IMR-90 (cell line): ENCODE measurements around the gene YBEY. TPM values are rescaled to one million over a fixed set of nuclear protein-coding genes. Genes with fewer than 3 reads are reported as not detected.
A peak's percentile ranks its signal among the peaks of the same experiment; 100 is the strongest.

ENCODE experiments used
- ATAC-seq: fragments of 200-7000 bp; cut with Tn5 transposase; 2 replicates; pipeline ENCODE4 v1.9.1; 2020; ENCODE audit warnings: low read depth, mild to moderate bottlenecking, moderate library complexity
- BruUV-seq: library from RNA; stranded (reverse); fragments of 400-500 nt; replicated peaks from 2 replicates; lab custom pipeline; 2021; lab: Mats Ljungman, UMichigan
- CTCF ChIA-PET: fragments of 300-600 bp; formaldehyde crosslinking; extraction: SDS; loops from one replicate; lab custom pipeline; 2021; ENCODE audit warnings: antibody characterized with exemption; lab: Yijun Ruan, JAX
- POLR2A ChIA-PET: fragments of 300-600 bp; sonication (Branson Sonifier 250); formaldehyde crosslinking; loops from one replicate; lab custom pipeline; 2022; ENCODE audit warnings: antibody characterized with exemption; ENCODE audit not compliant: unreplicated experiment; lab: Charles Lee
- DNase-seq: peaks from one replicate; pipeline ENCODE4 v3.0.0; 2013
- H2AFZ ChIP-seq: replicated peaks from 2 replicates; pipeline ENCODE3; 2013; ENCODE audit warnings: low read length, mild to moderate bottlenecking; ENCODE audit not compliant: poor library complexity
- H2AK5ac ChIP-seq: 2 replicates; pipeline ENCODE4 v1.6.1; 2013; ENCODE audit warnings: low read depth, low read length, inconsistent platforms
- H2AK9ac ChIP-seq: replicated peaks from 2 replicates; pipeline ENCODE3; 2013; ENCODE audit warnings: mild to moderate bottlenecking, low read depth, low read length, moderate library complexity; ENCODE audit not compliant: poor library complexity
- H2BK120ac ChIP-seq: 2 replicates; pipeline ENCODE4 v1.6.1; 2013; ENCODE audit warnings: low read depth, low read length, inconsistent platforms
- H2BK15ac ChIP-seq: 3 replicates; pipeline ENCODE4 v1.6.1; 2013; ENCODE audit warnings: low read depth, low read length, inconsistent platforms
- H2BK20ac ChIP-seq: 2 replicates; pipeline ENCODE4 v1.6.1; 2013; ENCODE audit warnings: low read depth, mild to moderate bottlenecking, inconsistent platforms, low read length, moderate library complexity
- H2BK5ac ChIP-seq: 2 replicates; pipeline ENCODE4 v1.6.1; 2013; ENCODE audit warnings: mild to moderate bottlenecking, low read depth, low read length, inconsistent platforms; ENCODE audit not compliant: poor library complexity, severe bottlenecking
- H3K14ac ChIP-seq: replicated peaks from 2 replicates; pipeline ENCODE4 v1.6.1; 2013; ENCODE audit warnings: low read depth, low read length, inconsistent platforms
- H3K18ac ChIP-seq: 2 replicates; pipeline ENCODE4 v1.6.1; 2013; ENCODE audit warnings: low read depth, low read length, control low read depth
- H3K23ac ChIP-seq: 2 replicates; pipeline ENCODE4 v1.6.1; 2013; ENCODE audit warnings: low read depth, low read length, inconsistent platforms
- H3K27ac ChIP-seq: 2 replicates; pipeline ENCODE4 v1.5.1; 2013; ENCODE audit warnings: mild to moderate bottlenecking, control low read depth, low read length; ENCODE audit not compliant: insufficient read depth
- H3K27me3 ChIP-seq: 2 replicates; pipeline ENCODE4 v1.6.1; 2013; ENCODE audit warnings: low read length; ENCODE audit not compliant: control insufficient read depth, insufficient read depth
- H3K36me3 ChIP-seq: 2 replicates; pipeline ENCODE4 v1.6.1; 2013; ENCODE audit warnings: low read length, mixed read lengths; ENCODE audit not compliant: control insufficient read depth, insufficient read depth
- H3K4ac ChIP-seq: 2 replicates; pipeline ENCODE4 v1.6.1; 2013; ENCODE audit warnings: low read depth, low read length, inconsistent platforms
- H3K4me1 ChIP-seq: 2 replicates; pipeline ENCODE4 v1.6.1; 2013; ENCODE audit warnings: low read length, mixed read lengths; ENCODE audit not compliant: control insufficient read depth, insufficient read depth
- H3K4me2 ChIP-seq: 2 replicates; pipeline ENCODE4 v1.6.1; 2013; ENCODE audit warnings: low read depth, mild to moderate bottlenecking, control low read depth, low read length, moderate library complexity
- H3K4me3 ChIP-seq: 2 replicates; pipeline ENCODE4 v1.5.1; 2013; ENCODE audit warnings: low read depth, mild to moderate bottlenecking, control low read depth, low read length, moderate library complexity; ENCODE audit not compliant: insufficient read depth
- H3K56ac ChIP-seq: 2 replicates; pipeline ENCODE4 v1.6.1; 2013; ENCODE audit warnings: low read length, inconsistent platforms; ENCODE audit not compliant: insufficient read depth; ENCODE audit errors: extremely low read depth
- H3K79me1 ChIP-seq, 2 experiments: 2 replicates each; pipeline ENCODE4 v1.6.1; 2013; ENCODE audit warnings: low read length in 2 of 2, inconsistent platforms in 1 of 2, low read depth in 1 of 2
- H3K9ac ChIP-seq: 2 replicates; pipeline ENCODE4 v1.6.1; 2013; ENCODE audit warnings: low read depth, low read length, control low read depth
- H3K9me1 ChIP-seq: 2 replicates; pipeline ENCODE4 v1.6.1; 2013; ENCODE audit warnings: low read length, inconsistent platforms; ENCODE audit not compliant: insufficient read depth
- H3K9me3 ChIP-seq: 2 replicates; pipeline ENCODE4 v1.6.1; 2013; ENCODE audit warnings: low read length; ENCODE audit not compliant: control insufficient read depth, insufficient read depth
- H4K20me1 ChIP-seq: 2 replicates; pipeline ENCODE4 v1.6.1; 2013; ENCODE audit warnings: low read length, inconsistent platforms; ENCODE audit not compliant: insufficient read depth
- H4K5ac ChIP-seq: 2 replicates; pipeline ENCODE4 v1.6.1; 2013; ENCODE audit warnings: mild to moderate bottlenecking, low read depth, low read length, control low read depth
- H4K8ac ChIP-seq, 2 experiments: 2 replicates each; pipeline ENCODE4 v1.6.1; 2013; ENCODE audit warnings: low read depth in 2 of 2, low read length in 2 of 2, control low read depth in 1 of 2, inconsistent platforms in 1 of 2
- H4K91ac ChIP-seq: 2 replicates; pipeline ENCODE4 v1.6.1; 2013; ENCODE audit warnings: low read depth, low read length, inconsistent platforms; ENCODE audit not compliant: insufficient read depth
- BHLHE40 ChIP-seq: fragments of 150-350 bp; IDR thresholded peaks from 2 replicates; pipeline ENCODE4 v1.6.1; 2016; ENCODE audit warnings: mild to moderate bottlenecking, low read depth, low read length
- CEBPB ChIP-seq: IDR thresholded peaks from 2 replicates; pipeline ENCODE4 v1.6.1; 2012; ENCODE audit warnings: low read depth, low read length, improper control_type of control experiment
- CHD1 ChIP-seq: IDR thresholded peaks from 2 replicates; pipeline ENCODE4 v1.6.1; 2012; ENCODE audit warnings: low read depth, low read length, improper control_type of control experiment
- CTCF ChIP-seq: conservative IDR thresholded peaks from 2 replicates; pipeline ENCODE4 v1.5.1; 2012; ENCODE audit warnings: mild to moderate bottlenecking, low read depth, low read length, improper control_type of control experiment
- ELK1 ChIP-seq: fragments of 150-350 bp; IDR thresholded peaks from 2 replicates; pipeline ENCODE4 v1.6.1; 2016; ENCODE audit warnings: low read depth, mild to moderate bottlenecking, low read length, moderate library complexity, borderline replicate concordance
- FOS ChIP-seq: fragments of 150-350 bp; IDR thresholded peaks from 2 replicates; pipeline ENCODE4 v1.6.1; 2016; ENCODE audit warnings: low read depth, low read length
- MAFK ChIP-seq: IDR thresholded peaks from 2 replicates; pipeline ENCODE4 v1.6.1; 2012; ENCODE audit warnings: low read depth, low read length, improper control_type of control experiment
- MAZ ChIP-seq: IDR thresholded peaks from 2 replicates; pipeline ENCODE4 v1.6.1; 2012; ENCODE audit warnings: low read depth, mild to moderate bottlenecking, low read length, improper control_type of control experiment, moderate library complexity, borderline replicate concordance
- MXI1 ChIP-seq: IDR thresholded peaks from 2 replicates; pipeline ENCODE4 v1.6.1; 2012; ENCODE audit warnings: low read depth, mild to moderate bottlenecking, low read length, moderate library complexity, borderline replicate concordance
- NFE2L2 ChIP-seq: fragments of 150-350 bp; IDR thresholded peaks from 2 replicates; pipeline ENCODE4 v1.6.1; 2016; ENCODE audit warnings: low read depth, mild to moderate bottlenecking, low read length
- POLR2A ChIP-seq: IDR thresholded peaks from 2 replicates; pipeline ENCODE4 v1.6.1; 2012; ENCODE audit warnings: mild to moderate bottlenecking, low read depth, low read length
- RAD21 ChIP-seq: IDR thresholded peaks from 2 replicates; pipeline ENCODE4 v1.6.1; 2012; ENCODE audit warnings: low read length, improper control_type of control experiment
- RCOR1 ChIP-seq: IDR thresholded peaks from 2 replicates; pipeline ENCODE4 v1.6.1; 2012; ENCODE audit warnings: mild to moderate bottlenecking, low read length, improper control_type of control experiment; ENCODE audit not compliant: insufficient replicate concordance
- RFX5 ChIP-seq: IDR thresholded peaks from 2 replicates; pipeline ENCODE4 v1.8.0; 2012; ENCODE audit warnings: low read depth, mild to moderate bottlenecking, low read length, moderate library complexity
- SMC3 ChIP-seq: fragments of 150-350 bp; IDR thresholded peaks from 2 replicates; pipeline ENCODE4 v1.6.1; 2016; ENCODE audit warnings: low read depth, mild to moderate bottlenecking, antibody characterized with exemption, low read length, moderate library complexity
- USF2 ChIP-seq: fragments of 150-350 bp; IDR thresholded peaks from 2 replicates; pipeline ENCODE4 v1.6.1; 2017; ENCODE audit warnings: mild to moderate bottlenecking, antibody characterized with exemption, low read length, low read depth
- whole genome bisulfite sequencing, 2 experiments: methylation state at CpG; one replicate each; pipeline versions ENCODE4 v1.1.5 to v1.1.7; 2013; ENCODE audit warnings: missing lambda C conversion rate in 2 of 2; ENCODE audit not compliant: insufficient read length in 1 of 2; ENCODE audit errors: extremely low coverage in 2 of 2; 5-methylcytosine and 5-hydroxymethylcytosine counted together
- dilution Hi-C: fragments of 300-500 bp; cut with HindIII; formaldehyde crosslinking; loops from one replicate; pipeline ENCODE4 v1.14.3; 2018; ENCODE audit warnings: low sequenced_read_pairs; ENCODE audit not compliant: unreplicated experiment
- in situ Hi-C: fragments of 300-500 bp; cut with MboI; formaldehyde crosslinking; loops from 3 replicates; pipeline ENCODE4 v1.14.3; 2019; ENCODE audit warnings: low sequenced_read_pairs, inconsistent platforms, mixed read lengths
- intact Hi-C: fragments of 100-400 bp; cut with micrococcal nuclease; formaldehyde crosslinking; loops from 2 replicates; pipeline ENCODE4 v1.10.0; 2022
- polyA plus RNA-seq, 3 experiments: library from polyadenylated mRNA; depleted of rRNA; stranded (reverse); fragments of >200 nt; gene quantifications; 2 replicates each; pipeline ENCODE4 v1.2.3, GENCODE V29; 2012; ENCODE audit warnings: low replicate concordance in 1 of 3
- total RNA-seq: library from RNA; depleted of rRNA; stranded (reverse); fragments of >200 nt; gene quantifications from 2 replicates; pipeline ENCODE4 v1.2.3, GENCODE V29; 2012

YBEY gene
- total and polyA plus RNA-seq, 2 of the 4 experiments (the other 2 are of a cell fraction), result 5.9 to 26.2 TPM

GRCh38 chr21:46250146-46250725, 35.9 kb upstream of the YBEY start:
- Histone ChIP-seq H3K27me3 (no peaks in the 10 kb centered on the region), H2BK20ac (no peak overlapping the region), H3K27ac (no peak overlapping the region), H3K56ac (no peak overlapping the region), H3K4me1 (no peaks in the 10 kb centered on the region), H3K9ac (no peak overlapping the region), H2BK15ac (no peak overlapping the region), H3K23ac (no peak overlapping the region), H2AK9ac (no peak overlapping the region), H3K14ac (no peak overlapping the region), H4K20me1 (peaks cover 6% of the 10 kb centered on the region), H2AFZ (no peak overlapping the region), H3K9me1 (peaks cover 7% of the 10 kb centered on the region), H4K5ac (no peak overlapping the region), H4K8ac (no peak overlapping the region), H3K4me3 (no peak overlapping the region), H2AK5ac (no peak overlapping the region), H3K79me1 (peaks cover 13 to 39% of the 10 kb centered on the region in 2 experiments), H2BK5ac (no peak overlapping the region), H2BK120ac (no peak overlapping the region), H3K36me3 (peaks cover 70% of the 10 kb centered on the region), H4K91ac (no peak overlapping the region), H3K4ac (no peak overlapping the region), H3K18ac (no peak overlapping the region), H3K4me2 (no peak overlapping the region), H3K9me3 (no peaks in the 10 kb centered on the region)
- ATAC-seq (no peak; the same call in 1 of the 2 replicates), DNase-seq (peak; percentile 33)
- dilution Hi-C loops, result no loop called here
- BruUV-seq, result no TSS peak
- intact Hi-C loops, result no loop called here
- ChIA-PET CTCF (interaction anchor here (1.1 kb wide), 1 partner anchor 11 kb away, joined by 3 read pairs; no protein-coding TSS in a partner anchor), POLR2A (no interaction called here)
- no CpG with 5 or more reads among the region's 6 CpGs for WGBS, 2 experiments
- in situ Hi-C loops, result no loop called here
- TF ChIP-seq CEBPB, result no peak
- no peak for TF ChIP-seq BHLHE40
- no peak for TF ChIP-seq CTCF
- no peak for TF ChIP-seq SMC3
- TF ChIP-seq RAD21, result no peak
- TF ChIP-seq USF2, result no peak
- no peak for TF ChIP-seq MAZ
- TF ChIP-seq CHD1, result no peak
- TF ChIP-seq RFX5, result no peak
- TF ChIP-seq NFE2L2, result no peak
- TF ChIP-seq MXI1, result no peak
- no peak for TF ChIP-seq POLR2A
- no peak for TF ChIP-seq MAFK
- TF ChIP-seq FOS, result no peak
- TF ChIP-seq RCOR1, result no peak
- no peak for TF ChIP-seq ELK1
